SK-N-SH treated with all-trans-retinoic acid at 6 μM for 48 hours (cell line): ENCODE measurements around the gene CSAG1.

Source experiments
- ARNTL ChIP-seq: fragments of 450-650 bp; formaldehyde crosslinking; IDR thresholded peaks from 2 replicates; pipeline ENCODE4 v1.5.0; 2020; ENCODE audit warnings: low read depth, mild to moderate bottlenecking, moderate library complexity, borderline replicate concordance
- CSDC2 ChIP-seq: fragments of 250-450 bp; sonication (Bioruptor Pico); IDR thresholded peaks from 2 replicates; pipeline ENCODE4 v1.5.0; 2020; ENCODE audit warnings: mild to moderate bottlenecking, moderate library complexity
- ESRRG ChIP-seq: fragments of 250-450 bp; sonication (Bioruptor Pico); IDR thresholded peaks from 2 replicates; pipeline ENCODE4 v1.6.1; 2021; ENCODE audit warnings: mild to moderate bottlenecking
- ISL1 ChIP-seq: fragments of 250-450 bp; sonication (Bioruptor Pico); IDR thresholded peaks from 2 replicates; pipeline ENCODE4 v2.1.2; 2022; ENCODE audit warnings: mild to moderate bottlenecking, moderate library complexity
- PPARA ChIP-seq: fragments of 250-450 bp; sonication (Bioruptor Pico); IDR thresholded peaks from 2 replicates; pipeline ENCODE4 v1.5.0; 2020; ENCODE audit warnings: mild to moderate bottlenecking, borderline replicate concordance
- SNAI2 ChIP-seq: fragments of 250-450 bp; sonication (Bioruptor Pico); IDR thresholded peaks from 2 replicates; pipeline ENCODE4 v1.5.0; 2020; ENCODE audit warnings: mild to moderate bottlenecking, moderate library complexity
- TCF4 ChIP-seq: fragments of 250-450 bp; sonication (Bioruptor Pico); IDR thresholded peaks from 2 replicates; pipeline ENCODE4 v1.8.0; 2021; ENCODE audit warnings: mild to moderate bottlenecking, moderate library complexity, borderline replicate concordance
- ZFP3 ChIP-seq: fragments of 250-450 bp; sonication (Bioruptor Pico); IDR thresholded peaks from 2 replicates; pipeline ENCODE4 v1.5.0; 2020; ENCODE audit warnings: mild to moderate bottlenecking, moderate library complexity
- ZFP30 ChIP-seq: fragments of 450-650 bp; formaldehyde crosslinking; IDR thresholded peaks from 2 replicates; pipeline ENCODE4 v1.5.0; 2022; ENCODE audit warnings: mild to moderate bottlenecking, moderate library complexity
- ZNF565 ChIP-seq: fragments of 450-650 bp; formaldehyde crosslinking; conservative IDR thresholded peaks from 2 replicates; pipeline ENCODE4 v1.5.0; 2020; ENCODE audit warnings: low read depth, mild to moderate bottlenecking, moderate library complexity
- TF ChIP-seq, protein P1 (sequence below): fragments of 250-450 bp; sonication (Bioruptor Pico); IDR thresholded peaks from 2 replicates; pipeline ENCODE4 v1.5.0; 2020; ENCODE audit warnings: mild to moderate bottlenecking, moderate library complexity
- TF ChIP-seq, protein P2 (sequence below): fragments of 250-450 bp; sonication (Bioruptor Pico); IDR thresholded peaks from 2 replicates; pipeline ENCODE4 v1.8.0; 2020; ENCODE audit warnings: mild to moderate bottlenecking, moderate library complexity, borderline replicate concordance
- TF ChIP-seq, protein P3 (sequence below): fragments of 250-450 bp; sonication (Bioruptor Pico); IDR thresholded peaks from 2 replicates; pipeline ENCODE4 v1.5.1; 2021; ENCODE audit warnings: mild to moderate bottlenecking, moderate library complexity
- TF ChIP-seq, protein P4 (sequence below): fragments of 250-450 bp; sonication (Bioruptor Pico); IDR thresholded peaks from 2 replicates; pipeline ENCODE4 v1.8.0; 2021; ENCODE audit warnings: low read depth, mild to moderate bottlenecking, moderate library complexity, borderline replicate concordance

DNA sequence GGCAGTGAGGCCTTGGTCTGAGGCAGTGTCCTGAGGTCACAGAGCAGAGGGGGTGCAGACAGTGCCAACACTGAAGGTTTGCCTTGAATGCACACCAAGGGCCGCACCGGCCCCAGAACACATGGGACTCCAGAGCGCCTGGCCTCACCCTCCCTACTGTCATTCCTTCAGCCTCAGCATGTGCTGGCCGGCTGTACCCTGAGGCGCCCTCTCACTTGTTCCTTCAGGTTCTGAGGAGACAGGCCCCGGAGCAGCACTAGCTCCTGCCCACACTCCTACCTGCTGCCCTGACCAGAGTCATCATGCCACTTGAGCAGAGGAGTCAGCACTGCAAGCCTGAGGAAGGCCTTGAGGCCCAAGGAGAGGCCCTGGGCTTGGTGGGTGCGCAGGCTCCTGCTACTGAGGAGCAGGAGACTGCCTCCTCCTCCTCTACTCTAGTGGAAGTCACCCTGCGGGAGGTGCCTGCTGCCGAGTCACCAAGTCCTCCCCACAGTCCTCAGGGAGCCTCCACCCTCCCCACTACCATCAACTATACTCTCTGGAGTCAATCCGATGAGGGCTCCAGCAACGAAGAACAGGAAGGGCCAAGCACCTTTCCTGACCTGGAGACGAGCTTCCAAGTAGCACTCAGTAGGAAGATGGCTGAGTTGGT is 2.5 kb upstream of the CSAG1 start:
- TF ChIP-seq, protein P1, sequence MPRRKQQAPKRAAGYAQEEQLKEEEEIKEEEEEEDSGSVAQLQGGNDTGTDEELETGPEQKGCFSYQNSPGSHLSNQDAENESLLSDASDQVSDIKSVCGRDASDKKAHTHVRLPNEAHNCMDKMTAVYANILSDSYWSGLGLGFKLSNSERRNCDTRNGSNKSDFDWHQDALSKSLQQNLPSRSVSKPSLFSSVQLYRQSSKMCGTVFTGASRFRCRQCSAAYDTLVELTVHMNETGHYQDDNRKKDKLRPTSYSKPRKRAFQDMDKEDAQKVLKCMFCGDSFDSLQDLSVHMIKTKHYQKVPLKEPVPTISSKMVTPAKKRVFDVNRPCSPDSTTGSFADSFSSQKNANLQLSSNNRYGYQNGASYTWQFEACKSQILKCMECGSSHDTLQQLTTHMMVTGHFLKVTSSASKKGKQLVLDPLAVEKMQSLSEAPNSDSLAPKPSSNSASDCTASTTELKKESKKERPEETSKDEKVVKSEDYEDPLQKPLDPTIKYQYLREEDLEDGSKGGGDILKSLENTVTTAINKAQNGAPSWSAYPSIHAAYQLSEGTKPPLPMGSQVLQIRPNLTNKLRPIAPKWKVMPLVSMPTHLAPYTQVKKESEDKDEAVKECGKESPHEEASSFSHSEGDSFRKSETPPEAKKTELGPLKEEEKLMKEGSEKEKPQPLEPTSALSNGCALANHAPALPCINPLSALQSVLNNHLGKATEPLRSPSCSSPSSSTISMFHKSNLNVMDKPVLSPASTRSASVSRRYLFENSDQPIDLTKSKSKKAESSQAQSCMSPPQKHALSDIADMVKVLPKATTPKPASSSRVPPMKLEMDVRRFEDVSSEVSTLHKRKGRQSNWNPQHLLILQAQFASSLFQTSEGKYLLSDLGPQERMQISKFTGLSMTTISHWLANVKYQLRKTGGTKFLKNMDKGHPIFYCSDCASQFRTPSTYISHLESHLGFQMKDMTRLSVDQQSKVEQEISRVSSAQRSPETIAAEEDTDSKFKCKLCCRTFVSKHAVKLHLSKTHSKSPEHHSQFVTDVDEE = no peak
- TF ChIP-seq, protein P2, sequence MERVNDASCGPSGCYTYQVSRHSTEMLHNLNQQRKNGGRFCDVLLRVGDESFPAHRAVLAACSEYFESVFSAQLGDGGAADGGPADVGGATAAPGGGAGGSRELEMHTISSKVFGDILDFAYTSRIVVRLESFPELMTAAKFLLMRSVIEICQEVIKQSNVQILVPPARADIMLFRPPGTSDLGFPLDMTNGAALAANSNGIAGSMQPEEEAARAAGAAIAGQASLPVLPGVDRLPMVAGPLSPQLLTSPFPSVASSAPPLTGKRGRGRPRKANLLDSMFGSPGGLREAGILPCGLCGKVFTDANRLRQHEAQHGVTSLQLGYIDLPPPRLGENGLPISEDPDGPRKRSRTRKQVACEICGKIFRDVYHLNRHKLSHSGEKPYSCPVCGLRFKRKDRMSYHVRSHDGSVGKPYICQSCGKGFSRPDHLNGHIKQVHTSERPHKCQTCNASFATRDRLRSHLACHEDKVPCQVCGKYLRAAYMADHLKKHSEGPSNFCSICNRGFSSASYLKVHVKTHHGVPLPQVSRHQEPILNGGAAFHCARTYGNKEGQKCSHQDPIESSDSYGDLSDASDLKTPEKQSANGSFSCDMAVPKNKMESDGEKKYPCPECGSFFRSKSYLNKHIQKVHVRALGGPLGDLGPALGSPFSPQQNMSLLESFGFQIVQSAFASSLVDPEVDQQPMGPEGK (CRISPR knock-in tag) = no peak
- TF ChIP-seq, protein P3, sequence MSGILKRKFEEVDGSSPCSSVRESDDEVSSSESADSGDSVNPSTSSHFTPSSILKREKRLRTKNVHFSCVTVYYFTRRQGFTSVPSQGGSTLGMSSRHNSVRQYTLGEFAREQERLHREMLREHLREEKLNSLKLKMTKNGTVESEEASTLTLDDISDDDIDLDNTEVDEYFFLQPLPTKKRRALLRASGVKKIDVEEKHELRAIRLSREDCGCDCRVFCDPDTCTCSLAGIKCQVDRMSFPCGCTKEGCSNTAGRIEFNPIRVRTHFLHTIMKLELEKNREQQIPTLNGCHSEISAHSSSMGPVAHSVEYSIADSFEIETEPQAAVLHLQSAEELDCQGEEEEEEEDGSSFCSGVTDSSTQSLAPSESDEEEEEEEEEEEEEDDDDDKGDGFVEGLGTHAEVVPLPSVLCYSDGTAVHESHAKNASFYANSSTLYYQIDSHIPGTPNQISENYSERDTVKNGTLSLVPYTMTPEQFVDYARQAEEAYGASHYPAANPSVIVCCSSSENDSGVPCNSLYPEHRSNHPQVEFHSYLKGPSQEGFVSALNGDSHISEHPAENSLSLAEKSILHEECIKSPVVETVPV = no peak
- TF ChIP-seq TCF4 (CRISPR knock-in tag) (no peak), ISL1 (no peak), PPARA (CRISPR knock-in tag) (no peak), ZNF565 (CRISPR knock-in tag) (no peak), ZFP30 (CRISPR knock-in tag) (no peak), CSDC2 (CRISPR knock-in tag) (no peak), ARNTL (CRISPR knock-in tag) (no peak), SNAI2 (CRISPR knock-in tag) (no peak), ESRRG (CRISPR knock-in tag) (no peak), ZFP3 (no peak)
- TF ChIP-seq, protein P4, sequence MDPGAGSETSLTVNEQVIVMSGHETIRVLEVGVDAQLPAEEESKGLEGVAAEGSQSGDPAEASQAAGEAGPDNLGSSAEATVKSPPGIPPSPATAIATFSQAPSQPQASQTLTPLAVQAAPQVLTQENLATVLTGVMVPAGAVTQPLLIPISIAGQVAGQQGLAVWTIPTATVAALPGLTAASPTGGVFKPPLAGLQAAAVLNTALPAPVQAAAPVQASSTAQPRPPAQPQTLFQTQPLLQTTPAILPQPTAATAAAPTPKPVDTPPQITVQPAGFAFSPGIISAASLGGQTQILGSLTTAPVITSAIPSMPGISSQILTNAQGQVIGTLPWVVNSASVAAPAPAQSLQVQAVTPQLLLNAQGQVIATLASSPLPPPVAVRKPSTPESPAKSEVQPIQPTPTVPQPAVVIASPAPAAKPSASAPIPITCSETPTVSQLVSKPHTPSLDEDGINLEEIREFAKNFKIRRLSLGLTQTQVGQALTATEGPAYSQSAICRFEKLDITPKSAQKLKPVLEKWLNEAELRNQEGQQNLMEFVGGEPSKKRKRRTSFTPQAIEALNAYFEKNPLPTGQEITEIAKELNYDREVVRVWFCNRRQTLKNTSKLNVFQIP = no peak
